HepG2 (cell line): ENCODE measurements around the gene ITGA7. TPM values are rescaled to one million over a fixed set of nuclear protein-coding genes. Genes with fewer than 3 reads are reported as not detected.

ENCODE experiments used
- ATAC-seq: fragments of 200-7000 bp; cut with Tn5 transposase; 3 replicates; pipeline ENCODE4 v1.9.1; 2020; ENCODE audit warnings: mild to moderate bottlenecking, moderate library complexity
- BruUV-seq: library from RNA; stranded (reverse); fragments of 400-500 nt; replicated peaks from 2 replicates; lab custom pipeline; 2021; lab: Mats Ljungman, UMichigan
- CTCF ChIA-PET: fragments of 300-600 bp; formaldehyde crosslinking; extraction: SDS; loops from one replicate; lab custom pipeline; 2021; ENCODE audit warnings: low total read pairs, inconsistent platforms, low intra/inter-chr PET ratio; lab: Yijun Ruan, JAX
- POLR2A ChIA-PET: fragments of 350-600 bp; sonication (Branson Sonifier 250); formaldehyde crosslinking; loops from one replicate; lab custom pipeline; 2020; ENCODE audit warnings: antibody characterized with exemption, inconsistent platforms; lab: Yijun Ruan, JAX
- DNase-seq: peaks from one replicate; pipeline ENCODE4 v3.0.0-alpha.2; 2015; ENCODE audit warnings: low spot score
- FAIRE-seq: peaks from 3 replicates; lab custom pipeline; 2011; peaks lifted over from hg19 to GRCh38; lab: Jason Lieb, UNC
- H2AFZ ChIP-seq: one replicate; pipeline ENCODE4 v1.6.1; 2011; ENCODE audit warnings: low read length, inconsistent platforms
- H3K27ac ChIP-seq: fragments of 300-600 bp; 3 replicates; pipeline ENCODE4 v1.8.0; 2011; ENCODE audit warnings: mixed run types, mild to moderate bottlenecking, mixed read lengths, low read length, inconsistent platforms; ENCODE audit not compliant: insufficient read depth; ENCODE audit errors: extremely low read length
- H3K27me3 ChIP-seq, 2 experiments: fragments of 200-600 bp in 1 of 2; 2 replicates in 1 of 2; 3 replicates in 1 of 2; pipeline versions ENCODE4 v1.6.0 to v1.8.0; 2011; ENCODE audit warnings: low read length in 2 of 2, mild to moderate bottlenecking in 2 of 2, moderate library complexity in 2 of 2, inconsistent platforms in 1 of 2; ENCODE audit not compliant: insufficient read depth in 2 of 2, control insufficient read depth in 1 of 2
- H3K36me3 ChIP-seq, 2 experiments: fragments of 200-600 bp in 1 of 2; replicated peaks in 1 of 2; 2 replicates in 1 of 2; 3 replicates in 1 of 2; pipeline versions ENCODE4 v1.5.1 to v1.8.0; 2011; ENCODE audit warnings: low read length in 2 of 2, inconsistent platforms in 1 of 2; ENCODE audit not compliant: insufficient read depth in 2 of 2, control insufficient read depth in 1 of 2
- H3K4me1 ChIP-seq: 2 replicates; pipeline ENCODE4 v1.5.1; 2012; ENCODE audit warnings: low read length, inconsistent platforms; ENCODE audit not compliant: insufficient read depth
- H3K4me2 ChIP-seq: 2 replicates; pipeline ENCODE4 v1.6.0; 2011; ENCODE audit warnings: low read depth, low read length, inconsistent platforms
- H3K4me3 ChIP-seq, 3 experiments: fragments of 200-600 bp in 1 of 3; sonication (generic), shearing (Covaris generic) in 1 of 3; replicated peaks in 1 of 3; 2 replicates each; pipeline ENCODE4 v1.5.1; 2011 to 2016; ENCODE audit warnings: low read length in 3 of 3, inconsistent platforms in 2 of 3, low read depth in 2 of 3, mild to moderate bottlenecking in 2 of 3, control low read depth in 1 of 3, mixed read lengths in 1 of 3; ENCODE audit not compliant: insufficient read depth in 1 of 3
- H3K79me2 ChIP-seq: one replicate; pipeline ENCODE4 v1.6.1; 2011; ENCODE audit warnings: low read length, inconsistent platforms; ENCODE audit not compliant: insufficient read depth
- H3K9ac ChIP-seq: 2 replicates; pipeline ENCODE4 v1.6.0; 2011; ENCODE audit warnings: mild to moderate bottlenecking, low read depth, low read length, inconsistent platforms; ENCODE audit not compliant: insufficient read depth
- H3K9me3 ChIP-seq: 2 replicates; pipeline ENCODE4 v1.5.1; 2012; ENCODE audit warnings: mild to moderate bottlenecking, low read length
- H4K20me1 ChIP-seq: 2 replicates; pipeline ENCODE4 v1.6.0; 2011; ENCODE audit warnings: inconsistent platforms, mild to moderate bottlenecking, low read length, moderate library complexity; ENCODE audit not compliant: insufficient read depth
- DPF2 ChIP-seq: sonication (generic); formaldehyde crosslinking; IDR thresholded peaks from 2 replicates; pipeline ENCODE4 v1.4.0; 2020; ENCODE audit warnings: mild to moderate bottlenecking, low read depth, missing genetic modification reagents, borderline replicate concordance
- JUN ChIP-seq: sonication (generic); formaldehyde crosslinking; IDR thresholded peaks from 2 replicates; pipeline ENCODE4 v1.4.0; 2020; ENCODE audit warnings: mild to moderate bottlenecking, missing genetic modification reagents
- KLF6 ChIP-seq: IDR thresholded peaks from 2 replicates; pipeline ENCODE4 v1.8.0; 2016; ENCODE audit warnings: missing biosample characterization, missing genetic modification reagents
- MEIS1 ChIP-seq: sonication (generic); formaldehyde crosslinking; IDR thresholded peaks from 2 replicates; pipeline ENCODE4 v1.9.0; 2021; ENCODE audit warnings: mild to moderate bottlenecking, missing genetic modification reagents, moderate library complexity, borderline replicate concordance
- TFDP1 ChIP-seq: IDR thresholded peaks from 2 replicates; pipeline ENCODE4 v1.6.1; 2016; ENCODE audit warnings: missing compliant biosample characterization, missing genetic modification reagents, borderline replicate concordance
- THRA ChIP-seq: sonication (generic); formaldehyde crosslinking; IDR thresholded peaks from 2 replicates; pipeline ENCODE4 v1.4.0; 2020; ENCODE audit warnings: missing genetic modification reagents, borderline replicate concordance
- UBTF ChIP-seq: sonication (generic); formaldehyde crosslinking; IDR thresholded peaks from 2 replicates; pipeline ENCODE4 v1.4.0; 2020; ENCODE audit warnings: mild to moderate bottlenecking, missing genetic modification reagents
- ZKSCAN8 ChIP-seq: IDR thresholded peaks from 2 replicates; pipeline ENCODE4 v1.6.1; 2016; ENCODE audit warnings: borderline replicate concordance, missing genetic modification reagents, missing compliant biosample characterization
- WGBS: methylation state at CpG from one replicate; pipeline ENCODE4 v1.1.6; 2017; ENCODE audit warnings: low lambda C conversion rate; 5-methylcytosine and 5-hydroxymethylcytosine counted together
- in situ Hi-C: cut with HindIII; loops from 2 replicates; pipeline ENCODE4 v1.10.0; 2017; ENCODE audit warnings: low pct_unique_long_range_greater_than_20kb; ENCODE audit not compliant: extremely low pct_ligation_motif_present
- intact Hi-C: fragments of 100-400 bp; cut with micrococcal nuclease; formaldehyde crosslinking; loops from one replicate; pipeline ENCODE4 v1.10.0; 2022; ENCODE audit not compliant: unreplicated experiment
- polyA plus RNA-seq, 8 experiments: library from polyadenylated mRNA; depleted of rRNA in 3 of 8; stranded (reverse) in 7 of 8; unstranded in 1 of 8; fragments of >200 nt; fragmentation: Illumina TruSeq in 4 of 8; extraction: Trizol in 4 of 8; gene quantifications; 2 replicates each; pipeline versions ENCODE4 v1.2.1 to v1.2.3, GENCODE V29; 2011 to 2016; ENCODE audit warnings: low read depth in 4 of 8, missing spikeins in 1 of 8, mixed read lengths in 1 of 8; ENCODE audit not compliant: insufficient read depth in 1 of 8
- total RNA-seq, 5 experiments: library from RNA; depleted of rRNA; stranded (reverse); fragments of >200 nt; fragmentation: Illumina TruSeq; extraction: Trizol; gene quantifications; 2 replicates each; pipeline ENCODE4 v1.2.3, GENCODE V29; 2016; ENCODE audit warnings: low read depth in 1 of 5

Gene ITGA7
- total and polyA plus RNA-seq, 2 of the 13 experiments (the other 11 are each of a cell fraction or from before 2014, with no cell fraction given) = 0.65 to 0.75 TPM

- Histone ChIP-seq H3K9me3 (no peaks in the 10 kb centered on the region), H3K27ac (no peak overlapping the region), H2AFZ (no peak overlapping the region), H3K9ac (no peak overlapping the region), H3K4me2 (no peak overlapping the region), H3K27me3 (peaks cover 0 to 4% of the 10 kb centered on the region in 2 experiments; a peak in 1 of 5 replicates), H3K36me3 (no peaks in the 10 kb centered on the region), H3K79me2 (no peaks in the 10 kb centered on the region), H4K20me1 (no peaks in the 10 kb centered on the region), H3K4me3 (no peak overlapping the region), H3K4me1 (peaks cover 25% of the 10 kb centered on the region)
- POLR2A ChIA-PET = no interaction called here
- in situ Hi-C loops = no loop called here
- 47% methylated on average over 5 of the region's 5 CpGs for WGBS
- DNase-seq (no peak), ATAC-seq (no peak), FAIRE-seq (no peak)
- no peak for TF ChIP-seq MEIS1 (CRISPR knock-in tag)
- TF ChIP-seq ZKSCAN8 = no peak
- no peak for TF ChIP-seq JUN
- TF ChIP-seq DPF2 (CRISPR knock-in tag) = no peak
- TF ChIP-seq UBTF (CRISPR knock-in tag) = no peak
- no peak for TF ChIP-seq THRA (CRISPR knock-in tag)
- TF ChIP-seq TFDP1 (CRISPR knock-in tag) = no peak
- no peak for TF ChIP-seq KLF6 (CRISPR knock-in tag)
- intact Hi-C loops = no loop called here
- no TSS peak for BruUV-seq
- CTCF ChIA-PET = no interaction called here
Observed at GRCh38 chr12:55647027-55647426, 60.7 kb downstream of the ITGA7 start.
